Central memory CD8-positive, alpha-beta T cell (primary cell): ENCODE measurements around the gene FHIT.

ENCODE experiments used
- ATAC-seq: fragments of 150-1000 bp; cut with Tn5 transposase; replicated peaks from 2 replicates; pipeline ENCODE4 v1.10.0; 2022; ENCODE audit warnings: mild to moderate bottlenecking, moderate FRiP score, moderate number of reproducible peaks; ENCODE audit not compliant: poor library complexity, severe bottlenecking; ENCODE audit errors: extremely low read depth
- DNase-seq, 2 donors: peaks; one replicate each; pipeline ENCODE4 v3.0.0; 2021; ENCODE audit warnings: low spot score in 2 of 2
- H3K27ac Mint-ChIP-seq: one replicate; pipeline ENCODE4 v1.8.0; 2022; ENCODE audit warnings: low read depth, mild to moderate bottlenecking, moderate library complexity, mixed read lengths
- H3K27me3 Mint-ChIP-seq: one replicate; pipeline ENCODE4 v1.8.0; 2022; ENCODE audit warnings: mixed read lengths
- H3K36me3 Mint-ChIP-seq: one replicate; pipeline ENCODE4 v1.8.0; 2022; ENCODE audit warnings: mild to moderate bottlenecking, moderate library complexity, mixed read lengths; ENCODE audit not compliant: insufficient read depth
- H3K4me1 Mint-ChIP-seq: one replicate; pipeline ENCODE4 v1.8.0; 2022; ENCODE audit warnings: mixed read lengths
- H3K4me3 Mint-ChIP-seq: one replicate; pipeline ENCODE4 v1.8.0; 2022; ENCODE audit warnings: mild to moderate bottlenecking, moderate library complexity, mixed read lengths
- H3K9me3 Mint-ChIP-seq: one replicate; pipeline ENCODE4 v1.8.0; 2022; ENCODE audit warnings: mixed read lengths

The FHIT gene

GRCh38 chr3:60600848-60601247, 650.4 kb downstream of the FHIT start:
- no peak overlapping the region for H3K27ac Mint-ChIP-seq
- no peak for ATAC-seq

GRCh38 chr3:60599586-60599985, 651.7 kb downstream of the FHIT start:
- peaks cover 34% of the 10 kb centered on the region for H3K27me3 Mint-ChIP-seq
- DNase-seq (no peak), ATAC-seq (no peak)
- H3K4me1 Mint-ChIP-seq, result peaks cover 5% of the 10 kb centered on the region
- no peak overlapping the region for H3K4me3 Mint-ChIP-seq
- no peaks in the 10 kb centered on the region for H3K36me3 Mint-ChIP-seq
- H3K27ac Mint-ChIP-seq, result no peak overlapping the region
- H3K9me3 Mint-ChIP-seq, result no peaks in the 10 kb centered on the region

More at GRCh38 chr3:60600848-60601247, 650.4 kb downstream of the FHIT start:
- H3K27me3 Mint-ChIP-seq, result peaks cover 22% of the 10 kb centered on the region
- peaks cover 5% of the 10 kb centered on the region for H3K4me1 Mint-ChIP-seq
- no peaks in the 10 kb centered on the region for H3K36me3 Mint-ChIP-seq
- no peak overlapping the region for H3K4me3 Mint-ChIP-seq
- no peak for DNase-seq
- H3K9me3 Mint-ChIP-seq, result no peaks in the 10 kb centered on the region

GRCh38 chr3:60598671-60599070, 652.6 kb downstream of the FHIT start:
- ATAC-seq, result no peak
- DNase-seq, result no peak
- Mint-ChIP-seq H3K9me3 (no peaks in the 10 kb centered on the region), H3K4me3 (no peak overlapping the region), H3K36me3 (no peaks in the 10 kb centered on the region), H3K4me1 (peaks cover 5% of the 10 kb centered on the region), H3K27me3 (peaks cover 31% of the 10 kb centered on the region), H3K27ac (no peak overlapping the region)

- H3K9me3 Mint-ChIP-seq, result no peaks in the 10 kb centered on the region
- no peak overlapping the region for H3K27ac Mint-ChIP-seq
- DNase-seq, result no peak
- H3K27me3 Mint-ChIP-seq, result peaks cover 44% of the 10 kb centered on the region
- no peak overlapping the region for H3K4me3 Mint-ChIP-seq
- H3K4me1 Mint-ChIP-seq, result no peaks in the 10 kb centered on the region
- no peaks in the 10 kb centered on the region for H3K36me3 Mint-ChIP-seq
- ATAC-seq, result no peak
Measured at GRCh38 chr3:60594025-60594424, 657.2 kb downstream of the FHIT start.

GRCh38 chr3:60591267-60591666, 660.0 kb downstream of the FHIT start:
- H3K4me3 Mint-ChIP-seq, result no peak overlapping the region
- H3K27ac Mint-ChIP-seq, result no peak overlapping the region
- H3K36me3 Mint-ChIP-seq, result no peaks in the 10 kb centered on the region
- no peaks in the 10 kb centered on the region for H3K9me3 Mint-ChIP-seq
- H3K27me3 Mint-ChIP-seq, result peaks cover 38% of the 10 kb centered on the region
- no peak for ATAC-seq
- DNase-seq, result no peak
- H3K4me1 Mint-ChIP-seq, result no peaks in the 10 kb centered on the region

GRCh38 chr3:60588806-60589205, 662.4 kb downstream of the FHIT start:
- H3K27me3 Mint-ChIP-seq, result peaks cover 17% of the 10 kb centered on the region
- no peaks in the 10 kb centered on the region for H3K4me1 Mint-ChIP-seq
- H3K9me3 Mint-ChIP-seq, result no peaks in the 10 kb centered on the region
- no peak for DNase-seq
- H3K36me3 Mint-ChIP-seq, result no peaks in the 10 kb centered on the region
- no peak for ATAC-seq
- no peak overlapping the region for H3K27ac Mint-ChIP-seq
- no peak overlapping the region for H3K4me3 Mint-ChIP-seq

GRCh38 chr3:60585918-60586317, 665.3 kb downstream of the FHIT start:
- no peaks in the 10 kb centered on the region for H3K9me3 Mint-ChIP-seq
- no peak for ATAC-seq

GRCh38 chr3:60584250-60584649, 667.0 kb downstream of the FHIT start:
- ATAC-seq (no peak), DNase-seq (no peak)
- Mint-ChIP-seq H3K36me3 (peaks cover 2% of the 10 kb centered on the region), H3K9me3 (no peaks in the 10 kb centered on the region), H3K4me3 (no peak overlapping the region), H3K27ac (no peak overlapping the region), H3K27me3 (peaks cover 11% of the 10 kb centered on the region), H3K4me1 (no peaks in the 10 kb centered on the region)

More at GRCh38 chr3:60585918-60586317, 665.3 kb downstream of the FHIT start:
- Mint-ChIP-seq H3K27me3 (peaks cover 5% of the 10 kb centered on the region), H3K4me1 (no peaks in the 10 kb centered on the region), H3K36me3 (no peaks in the 10 kb centered on the region), H3K27ac (no peak overlapping the region), H3K4me3 (no peak overlapping the region)
- no peak for DNase-seq

GRCh38 chr3:60582288-60582687, 669.0 kb downstream of the FHIT start:
- ATAC-seq, result no peak

GRCh38 chr3:60580809-60581208, 670.4 kb downstream of the FHIT start:
- H3K4me3 Mint-ChIP-seq, result no peak overlapping the region
- DNase-seq (no peak), ATAC-seq (no peak)
- H3K9me3 Mint-ChIP-seq, result no peaks in the 10 kb centered on the region
- no peaks in the 10 kb centered on the region for H3K4me1 Mint-ChIP-seq
- no peak overlapping the region for H3K27ac Mint-ChIP-seq
- peaks cover 2% of the 10 kb centered on the region for H3K36me3 Mint-ChIP-seq
- peaks cover 16% of the 10 kb centered on the region for H3K27me3 Mint-ChIP-seq

More at GRCh38 chr3:60582288-60582687, 669.0 kb downstream of the FHIT start:
- Mint-ChIP-seq H3K4me3 (no peak overlapping the region), H3K4me1 (no peaks in the 10 kb centered on the region), H3K36me3 (peaks cover 2% of the 10 kb centered on the region), H3K9me3 (no peaks in the 10 kb centered on the region), H3K27ac (no peak overlapping the region), H3K27me3 (peaks cover 11% of the 10 kb centered on the region)
- DNase-seq, result no peak

- DNase-seq (no peak), ATAC-seq (no peak)
- no peaks in the 10 kb centered on the region for H3K9me3 Mint-ChIP-seq
- H3K4me1 Mint-ChIP-seq, result no peaks in the 10 kb centered on the region
- peaks cover 26% of the 10 kb centered on the region for H3K27me3 Mint-ChIP-seq
- no peak overlapping the region for H3K27ac Mint-ChIP-seq
- H3K36me3 Mint-ChIP-seq, result peaks cover 2% of the 10 kb centered on the region
- no peak overlapping the region for H3K4me3 Mint-ChIP-seq
Measured at GRCh38 chr3:60579734-60580133, 671.5 kb downstream of the FHIT start.

GRCh38 chr3:60578936-60579335, 672.3 kb downstream of the FHIT start:
- DNase-seq, result no peak
- H3K36me3 Mint-ChIP-seq, result peaks cover 2% of the 10 kb centered on the region
- no peaks in the 10 kb centered on the region for H3K4me1 Mint-ChIP-seq
- ATAC-seq, result no peak
- H3K4me3 Mint-ChIP-seq, result no peak overlapping the region
- no peak overlapping the region for H3K27ac Mint-ChIP-seq
- H3K27me3 Mint-ChIP-seq, result peaks cover 34% of the 10 kb centered on the region
- no peaks in the 10 kb centered on the region for H3K9me3 Mint-ChIP-seq

GRCh38 chr3:60577601-60578000, 673.7 kb downstream of the FHIT start:
- Mint-ChIP-seq H3K4me3 (no peak overlapping the region), H3K36me3 (peaks cover 2% of the 10 kb centered on the region), H3K27ac (no peak overlapping the region), H3K27me3 (peaks cover 36% of the 10 kb centered on the region), H3K4me1 (no peaks in the 10 kb centered on the region), H3K9me3 (no peaks in the 10 kb centered on the region)
- no peak for DNase-seq
- ATAC-seq, result no peak
